GM23338 (cell line): ENCODE data around the gene PDE10A. TPM values are rescaled to one million over a fixed set of nuclear protein-coding genes. Genes with fewer than 3 reads are reported as not detected.

ENCODE experiments used
- ATAC-seq: fragments of 200-7000 bp; cut with Tn5 transposase; 3 replicates; pipeline ENCODE4 v1.9.1; 2020
- DNase-seq: peaks from one replicate; pipeline ENCODE4 v3.0.0-alpha.2; 2015; ENCODE audit warnings: low spot score
- H2AFZ ChIP-seq: fragments of 200-600 bp; sonication (generic); 2 replicates; pipeline ENCODE4 v1.8.0; 2016; ENCODE audit warnings: antibody characterized with exemption, mild to moderate bottlenecking, moderate library complexity
- H3F3A ChIP-seq: fragments of 200-600 bp; sonication (generic); replicated peaks from 2 replicates; pipeline ENCODE4 v1.8.0; 2017; ENCODE audit warnings: antibody characterized with exemption, mixed run types, low read depth
- H3K27ac ChIP-seq: fragments of 200-600 bp; sonication (generic); 2 replicates; pipeline ENCODE4 v1.6.1; 2016; ENCODE audit warnings: low read depth
- H3K27me3 ChIP-seq: fragments of 200-600 bp; sonication (generic); 2 replicates; pipeline ENCODE4 v1.8.0; 2016; ENCODE audit warnings: mild to moderate bottlenecking, mixed run types, moderate library complexity; ENCODE audit not compliant: insufficient read depth
- H3K36me3 ChIP-seq: fragments of 200-600 bp; sonication (generic); 2 replicates; pipeline ENCODE4 v1.8.0; 2016; ENCODE audit warnings: mild to moderate bottlenecking; ENCODE audit not compliant: insufficient read depth
- H3K4me1 ChIP-seq: fragments of 200-600 bp; sonication (generic); 2 replicates; pipeline ENCODE4 v1.8.0; 2016; ENCODE audit warnings: mild to moderate bottlenecking, moderate library complexity; ENCODE audit not compliant: insufficient read depth
- H3K4me2 ChIP-seq: fragments of 200-600 bp; sonication (generic); 2 replicates; pipeline ENCODE4 v1.7.1; 2017; ENCODE audit warnings: mixed run types
- H3K4me3 ChIP-seq: fragments of 200-600 bp; sonication (generic); 2 replicates; pipeline ENCODE4 v1.6.1; 2016; ENCODE audit warnings: mixed run types
- H3K79me2 ChIP-seq: fragments of 200-600 bp; sonication (generic); replicated peaks from 2 replicates; pipeline ENCODE4 v1.8.0; 2017; ENCODE audit warnings: mild to moderate bottlenecking; ENCODE audit not compliant: insufficient read depth
- H3K9me2 ChIP-seq: fragments of 200-600 bp; sonication (generic); 2 replicates; pipeline ENCODE4 v1.8.0; 2017; ENCODE audit not compliant: insufficient read depth
- H4K20me1 ChIP-seq: fragments of 200-600 bp; sonication (generic); replicated peaks from 2 replicates; pipeline ENCODE4 v1.8.0; 2017; ENCODE audit warnings: mild to moderate bottlenecking; ENCODE audit not compliant: insufficient read depth
- H3K27ac Mint-ChIP-seq: 2 replicates; pipeline ENCODE4 v1.8.0; 2020; ENCODE audit warnings: inconsistent platforms, mild to moderate bottlenecking, moderate library complexity, mixed read lengths
- H3K27me3 Mint-ChIP-seq: 3 replicates; pipeline ENCODE4 v1.8.0; 2022; ENCODE audit warnings: low read depth, mild to moderate bottlenecking, moderate library complexity, mixed read lengths, inconsistent platforms; ENCODE audit not compliant: insufficient read depth, poor library complexity
- H3K36me3 Mint-ChIP-seq: 3 replicates; pipeline ENCODE4 v1.8.0; 2021; ENCODE audit warnings: low read depth, mild to moderate bottlenecking, inconsistent platforms, moderate library complexity, mixed read lengths
- H3K4me1 Mint-ChIP-seq: 3 replicates; pipeline ENCODE4 v1.8.0; 2020; ENCODE audit warnings: mild to moderate bottlenecking, inconsistent platforms, mixed read lengths
- H3K4me3 Mint-ChIP-seq: 3 replicates; pipeline ENCODE4 v1.8.0; 2021; ENCODE audit warnings: moderate library complexity, mild to moderate bottlenecking, inconsistent platforms, mixed read lengths
- H3K9me3 Mint-ChIP-seq: 3 replicates; pipeline ENCODE4 v1.8.0; 2020; ENCODE audit warnings: moderate library complexity, mild to moderate bottlenecking, inconsistent platforms, mixed read lengths
- CREB1 ChIP-seq: fragments of 250-450 bp; sonication (Bioruptor Pico); IDR thresholded peaks from 2 replicates; pipeline ENCODE4 v1.5.0; 2020; ENCODE audit warnings: low read depth, mild to moderate bottlenecking, moderate library complexity
- ETS1 ChIP-seq: IDR thresholded peaks from 2 replicates; pipeline ENCODE4 v1.6.1; 2016; ENCODE audit warnings: antibody characterized with exemption
- EZH2 ChIP-seq: fragments of 200-600 bp; sonication (generic); IDR thresholded peaks from one replicate; pipeline ENCODE4 v1.8.0; 2017; ENCODE audit warnings: antibody characterized with exemption, mild to moderate bottlenecking, low read depth; ENCODE audit not compliant: unreplicated experiment
- NANOG ChIP-seq: IDR thresholded peaks from 2 replicates; pipeline ENCODE4 v1.6.1; 2016; ENCODE audit warnings: antibody characterized with exemption, borderline replicate concordance
- POLR2AphosphoS5 ChIP-seq: IDR thresholded peaks from 2 replicates; pipeline ENCODE4 v1.6.1; 2016; ENCODE audit warnings: antibody characterized with exemption, low read depth
- ZNF331 ChIP-seq: fragments of 250-450 bp; sonication (Bioruptor Pico); IDR thresholded peaks from 2 replicates; pipeline ENCODE4 v1.5.0; 2020; ENCODE audit warnings: low read depth, mild to moderate bottlenecking, moderate library complexity
- ZNF462 ChIP-seq: fragments of 250-450 bp; sonication (Bioruptor Pico); IDR thresholded peaks from 2 replicates; pipeline ENCODE4 v1.5.0; 2020; ENCODE audit warnings: mild to moderate bottlenecking, moderate library complexity
- polyA plus RNA-seq: library from polyadenylated mRNA; unstranded; fragments of >200 nt; fragmentation: Nextera tagmentation; extraction: Ambion mirVana; gene quantifications from 2 replicates; pipeline ENCODE4 v1.2.1, GENCODE V29; 2016
- total RNA-seq: library from RNA; depleted of rRNA; stranded (reverse); fragments of >200 nt; shearing (Covaris generic); gene quantifications from 2 replicates; pipeline ENCODE4 v1.2.3, GENCODE V29; 2014

The PDE10A gene
- total and polyA plus RNA-seq, 2 experiments from 2014 or later: 0.50 to 3.9 TPM

- no peak for TF ChIP-seq ZNF462 (CRISPR knock-in tag)
- TF ChIP-seq CREB1 (CRISPR knock-in tag): no peak
- no peak for TF ChIP-seq POLR2AphosphoS5
- no peak for TF ChIP-seq EZH2
- no peak for TF ChIP-seq ETS1
- no peak for TF ChIP-seq NANOG
Measured at GRCh38 chr6:165383323-165383722, 279.7 kb downstream of the PDE10A start (continued).

- Mint-ChIP-seq H3K4me3 (no peak overlapping the region), H3K27ac (no peak overlapping the region), H3K9me3 (no peaks in the 10 kb centered on the region; the same call in 2 of the 3 replicates), H3K27me3 (no peaks in the 10 kb centered on the region), H3K36me3 (no peaks in the 10 kb centered on the region), H3K4me1 (no peaks in the 10 kb centered on the region)
- H3K27me3 ChIP-seq: no peaks in the 10 kb centered on the region
- ATAC-seq (no peak), DNase-seq (no peak)
- H3K4me1 ChIP-seq: no peaks in the 10 kb centered on the region
- no peak overlapping the region for H3K4me2 ChIP-seq
- H3K27ac ChIP-seq: no peak overlapping the region
- H3K4me3 ChIP-seq: no peak overlapping the region
- H3F3A ChIP-seq: no peaks in the 10 kb centered on the region
- no peaks in the 10 kb centered on the region for H3K79me2 ChIP-seq
- H4K20me1 ChIP-seq: no peaks in the 10 kb centered on the region
- no peak overlapping the region for H2AFZ ChIP-seq
- no peaks in the 10 kb centered on the region for H3K9me2 ChIP-seq
- no peaks in the 10 kb centered on the region for H3K36me3 ChIP-seq
- TF ChIP-seq ZNF331 (no peak), ZNF462 (CRISPR knock-in tag) (no peak), NANOG (no peak)
Measured at GRCh38 chr6:165376100-165376499, 286.9 kb downstream of the PDE10A start.
